ENCODE results near the gene UBE2M.

GRCh38 chr19:58559275-58560006, 1.0 kb upstream of the UBE2M start:
- TF ChIP-seq CTCF (conservative IDR thresholded peaks at IDR 0.05 in 1 of 2, IDR thresholded peaks at IDR 0.05 in 1 of 2; ENCODE audit: extremely low read depth in 1 of 2, insufficient read depth in 1 of 2, low read depth in 1 of 2, low read length in 2 of 2) (no peak), EZH2 (IDR thresholded peaks at IDR 0.05; ENCODE audit: borderline replicate concordance, low read length) (no peak)
